HCT116 (cell line): ENCODE results near the gene CNN2.

Source experiments
- CTCF ChIP-seq, 3 experiments: fragments of 200-600 bp in 1 of 3; sonication (generic) in 1 of 3; IDR thresholded peaks in 2 of 3; conservative IDR thresholded peaks in 1 of 3; 2 replicates each; pipeline ENCODE4 v1.5.1; 2012 to 2017; ENCODE audit warnings: low read depth in 2 of 3, low read length in 2 of 3, antibody characterized with exemption in 1 of 3, borderline replicate concordance in 1 of 3, control low read depth in 1 of 3, mild to moderate bottlenecking in 1 of 3, mixed read lengths in 1 of 3, mixed run types in 1 of 3, moderate library complexity in 1 of 3; ENCODE audit not compliant: insufficient read depth in 1 of 3
- EGR1 ChIP-seq: IDR thresholded peaks from 2 replicates; pipeline ENCODE4 v1.6.1; 2012; ENCODE audit warnings: low read depth
- TF ChIP-seq, protein P1 (sequence below): IDR thresholded peaks from 2 replicates; pipeline ENCODE4 v1.6.1; 2012; ENCODE audit warnings: low read depth

GRCh38 chr19:1017906-1018305 is 8.5 kb upstream of the CNN2 start:
- TF ChIP-seq CTCF (IDR thresholded peaks at IDR 0.05 in 2 of 3, conservative IDR thresholded peaks at IDR 0.05 in 1 of 3; ENCODE audit: borderline replicate concordance in 1 of 3, insufficient read depth in 1 of 3, low read depth in 2 of 3, low read length in 2 of 3) (no peak), EGR1 (no peak)
- TF ChIP-seq, protein P1, sequence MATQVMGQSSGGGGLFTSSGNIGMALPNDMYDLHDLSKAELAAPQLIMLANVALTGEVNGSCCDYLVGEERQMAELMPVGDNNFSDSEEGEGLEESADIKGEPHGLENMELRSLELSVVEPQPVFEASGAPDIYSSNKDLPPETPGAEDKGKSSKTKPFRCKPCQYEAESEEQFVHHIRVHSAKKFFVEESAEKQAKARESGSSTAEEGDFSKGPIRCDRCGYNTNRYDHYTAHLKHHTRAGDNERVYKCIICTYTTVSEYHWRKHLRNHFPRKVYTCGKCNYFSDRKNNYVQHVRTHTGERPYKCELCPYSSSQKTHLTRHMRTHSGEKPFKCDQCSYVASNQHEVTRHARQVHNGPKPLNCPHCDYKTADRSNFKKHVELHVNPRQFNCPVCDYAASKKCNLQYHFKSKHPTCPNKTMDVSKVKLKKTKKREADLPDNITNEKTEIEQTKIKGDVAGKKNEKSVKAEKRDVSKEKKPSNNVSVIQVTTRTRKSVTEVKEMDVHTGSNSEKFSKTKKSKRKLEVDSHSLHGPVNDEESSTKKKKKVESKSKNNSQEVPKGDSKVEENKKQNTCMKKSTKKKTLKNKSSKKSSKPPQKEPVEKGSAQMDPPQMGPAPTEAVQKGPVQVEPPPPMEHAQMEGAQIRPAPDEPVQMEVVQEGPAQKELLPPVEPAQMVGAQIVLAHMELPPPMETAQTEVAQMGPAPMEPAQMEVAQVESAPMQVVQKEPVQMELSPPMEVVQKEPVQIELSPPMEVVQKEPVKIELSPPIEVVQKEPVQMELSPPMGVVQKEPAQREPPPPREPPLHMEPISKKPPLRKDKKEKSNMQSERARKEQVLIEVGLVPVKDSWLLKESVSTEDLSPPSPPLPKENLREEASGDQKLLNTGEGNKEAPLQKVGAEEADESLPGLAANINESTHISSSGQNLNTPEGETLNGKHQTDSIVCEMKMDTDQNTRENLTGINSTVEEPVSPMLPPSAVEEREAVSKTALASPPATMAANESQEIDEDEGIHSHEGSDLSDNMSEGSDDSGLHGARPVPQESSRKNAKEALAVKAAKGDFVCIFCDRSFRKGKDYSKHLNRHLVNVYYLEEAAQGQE = no peak
